WERI-Rb-1 (cell line): ENCODE data around the gene PLA2G6.

ENCODE experiments used
- DNase-seq: peaks from one replicate; pipeline ENCODE4 v3.0.0-alpha.2; 2020
- H3K27ac ChIP-seq: fragments of 250-450 bp; sonication (Bioruptor Pico); 2 replicates; pipeline ENCODE4 v1.5.1; 2020; ENCODE audit warnings: mild to moderate bottlenecking, moderate library complexity
- H3K27me3 ChIP-seq: fragments of 250-450 bp; sonication (Bioruptor Pico); 2 replicates; pipeline ENCODE4 v1.5.1; 2021; ENCODE audit warnings: mild to moderate bottlenecking, low read depth, moderate library complexity; ENCODE audit not compliant: insufficient read depth, severe bottlenecking
- H3K36me3 ChIP-seq: fragments of 250-450 bp; sonication (Bioruptor Pico); 2 replicates; pipeline ENCODE4 v1.5.1; 2020; ENCODE audit warnings: mild to moderate bottlenecking, moderate library complexity
- H3K4me3 ChIP-seq: 2 replicates; pipeline ENCODE4 v1.5.1; 2011; ENCODE audit warnings: low read depth, mild to moderate bottlenecking, control low read depth, low read length
- H3K9me3 ChIP-seq: fragments of 250-450 bp; sonication (Bioruptor Pico); 2 replicates; pipeline ENCODE4 v1.5.1; 2021; ENCODE audit warnings: mild to moderate bottlenecking, moderate library complexity; ENCODE audit not compliant: severe bottlenecking
- CTCF ChIP-seq: IDR thresholded peaks from 2 replicates; pipeline ENCODE4 v1.5.1; 2011; ENCODE audit warnings: low read depth, mild to moderate bottlenecking, control low read depth, inconsistent platforms, low read length

PLA2G6 gene

DNA sequence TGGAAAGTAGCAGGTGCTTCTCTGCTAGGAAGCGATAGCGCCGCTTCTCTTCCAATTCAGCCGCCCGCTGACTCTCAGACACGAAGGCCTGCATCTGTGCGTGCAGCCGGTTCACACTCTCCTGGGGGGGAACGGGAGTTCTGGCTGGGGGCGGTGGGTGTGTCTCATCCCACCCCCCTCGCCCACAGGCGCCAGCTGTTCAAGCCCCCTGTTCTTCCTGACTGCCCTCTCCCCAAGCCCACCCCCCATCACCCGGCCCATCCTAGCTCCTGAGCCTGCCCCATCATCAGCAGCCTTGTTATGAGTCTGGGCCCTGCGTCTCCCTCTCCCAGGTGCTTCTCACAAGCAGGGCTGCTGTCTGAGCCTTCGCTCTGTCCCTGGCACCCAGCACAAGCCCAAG lies 84.6 kb downstream of the PLA2G6 start:
- no peak for DNase-seq
- H3K36me3 ChIP-seq = no peaks in the 10 kb centered on the region
- H3K27ac ChIP-seq = no peak overlapping the region
- no peaks in the 10 kb centered on the region for H3K27me3 ChIP-seq
- H3K4me3 ChIP-seq = no peak overlapping the region
- no peak for TF ChIP-seq CTCF
- no peaks in the 10 kb centered on the region for H3K9me3 ChIP-seq

DNA sequence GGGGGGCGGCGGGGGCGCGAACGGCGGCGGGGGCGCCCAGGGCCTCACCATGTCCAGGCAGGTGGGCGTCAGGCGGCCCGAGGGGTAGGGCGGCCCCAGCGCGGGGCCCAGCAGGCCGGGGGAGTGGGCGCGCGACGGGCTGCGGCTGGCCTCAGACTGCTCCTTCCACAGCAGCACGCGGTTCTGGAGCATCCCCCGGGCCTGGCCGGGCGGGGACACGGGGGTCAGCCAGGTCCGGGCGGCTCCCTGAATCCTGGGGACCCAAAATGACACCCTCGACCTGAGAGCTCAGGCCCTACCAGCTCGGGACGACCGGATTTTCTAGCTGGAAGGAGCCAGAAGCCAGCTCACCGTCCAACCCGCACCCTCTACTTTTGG lies 92.2 kb downstream of the PLA2G6 start:
- H3K36me3 ChIP-seq = no peaks in the 10 kb centered on the region
- no peak overlapping the region for H3K27ac ChIP-seq
- H3K27me3 ChIP-seq = no peaks in the 10 kb centered on the region
- DNase-seq = no peak
- H3K9me3 ChIP-seq = no peaks in the 10 kb centered on the region
- TF ChIP-seq CTCF = no peak
- no peak overlapping the region for H3K4me3 ChIP-seq

DNA sequence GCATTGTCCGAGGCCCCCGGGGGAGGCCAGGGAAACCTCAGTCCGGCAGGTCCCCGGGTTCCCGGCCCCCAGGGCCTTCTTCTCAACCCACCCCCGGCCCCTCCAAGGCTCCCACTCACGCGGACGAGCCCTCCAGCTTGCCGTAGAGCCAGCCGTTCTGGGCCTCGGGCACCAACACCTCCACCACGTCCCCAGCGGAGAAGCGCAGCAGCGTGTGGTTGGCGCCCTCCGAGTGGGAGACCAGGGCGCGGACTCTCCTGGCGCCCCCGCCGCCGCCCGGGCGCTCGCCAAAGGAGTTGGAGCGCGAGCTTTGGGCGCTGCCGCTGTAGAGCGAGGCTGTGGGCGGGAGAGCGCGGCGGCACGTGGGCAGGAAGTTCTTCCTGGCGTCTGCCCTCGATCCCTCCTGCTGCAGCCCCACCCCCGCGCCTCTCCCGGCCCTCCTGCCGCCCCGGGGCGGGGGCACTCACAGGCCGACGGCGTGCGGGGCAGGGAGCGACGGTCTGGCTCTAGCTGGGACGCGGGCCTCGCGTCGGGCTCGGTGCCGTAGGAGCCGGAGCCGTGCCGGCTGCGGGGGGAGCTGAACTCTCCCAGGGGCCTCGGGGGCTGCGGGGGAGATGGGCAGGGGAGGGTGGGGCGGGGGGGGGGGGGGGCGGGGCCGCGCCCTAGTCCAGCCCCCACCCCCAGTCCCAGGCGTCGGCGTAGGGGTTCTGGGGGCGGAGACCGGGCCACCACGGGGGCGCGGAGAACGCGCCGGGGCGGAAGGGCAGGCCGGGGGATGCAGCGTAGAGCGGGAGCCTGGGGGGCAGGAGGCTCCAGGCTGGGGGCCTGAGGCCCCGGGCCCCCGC lies 92.8 kb downstream of the PLA2G6 start:
- H3K36me3 ChIP-seq = no peaks in the 10 kb centered on the region
- H3K27ac ChIP-seq = no peak overlapping the region
- no peak for TF ChIP-seq CTCF
- H3K27me3 ChIP-seq = no peaks in the 10 kb centered on the region
- no peak overlapping the region for H3K4me3 ChIP-seq
- no peaks in the 10 kb centered on the region for H3K9me3 ChIP-seq
- no peak for DNase-seq

- DNase-seq = no peak
- H3K36me3 ChIP-seq = no peaks in the 10 kb centered on the region
- no peaks in the 10 kb centered on the region for H3K27me3 ChIP-seq
- H3K9me3 ChIP-seq = no peaks in the 10 kb centered on the region
- no peak overlapping the region for H3K27ac ChIP-seq
- no peak for TF ChIP-seq CTCF
- H3K4me3 ChIP-seq = no peak overlapping the region
Measured at GRCh38 chr22:38087855-38088254, 93.8 kb downstream of the PLA2G6 start.

GRCh38 chr22:38086942-38087341 lies 94.7 kb downstream of the PLA2G6 start:
- no peak for DNase-seq
- Histone ChIP-seq H3K36me3 (no peaks in the 10 kb centered on the region), H3K27ac (no peak overlapping the region), H3K27me3 (no peaks in the 10 kb centered on the region), H3K9me3 (no peaks in the 10 kb centered on the region), H3K4me3 (no peak overlapping the region)
- TF ChIP-seq CTCF = no peak
